Brain microvascular endothelial cell (primary cell): Measurements from ENCODE around the gene VSIG4.

Experiments used
- DNase-seq: peaks from one replicate; pipeline ENCODE4 v3.0.0-alpha.2; 2020
- H3K27ac ChIP-seq: fragments of 250-450 bp; sonication (Bioruptor Pico); 2 replicates; pipeline ENCODE4 v1.5.1; 2020; ENCODE audit warnings: mild to moderate bottlenecking, moderate library complexity
- H3K27me3 ChIP-seq: fragments of 250-450 bp; sonication (Bioruptor Pico); replicated peaks from 2 replicates; pipeline ENCODE4 v1.5.1; 2020; ENCODE audit warnings: mild to moderate bottlenecking
- H3K36me3 ChIP-seq: fragments of 250-450 bp; sonication (Bioruptor Pico); replicated peaks from 2 replicates; pipeline ENCODE4 v1.5.1; 2020; ENCODE audit warnings: mild to moderate bottlenecking
- H3K4me3 ChIP-seq: 2 replicates; pipeline ENCODE4 v1.5.1; 2011; ENCODE audit warnings: low read depth, mild to moderate bottlenecking, control low read depth, low read length, moderate library complexity
- in situ Hi-C: cut with HindIII; loops from 2 replicates; pipeline ENCODE4 v1.10.0; 2017; ENCODE audit warnings: low sequenced_read_pairs, low pct_ligation_motif_present
- TF ChIP-seq, protein P1 (sequence below): IDR thresholded peaks from 2 replicates; pipeline ENCODE4 v1.5.1; 2011; ENCODE audit warnings: low read depth, mild to moderate bottlenecking, moderate library complexity, low read length, control low read depth, inconsistent platforms; ENCODE audit errors: missing control alignments

The VSIG4 gene

DNA sequence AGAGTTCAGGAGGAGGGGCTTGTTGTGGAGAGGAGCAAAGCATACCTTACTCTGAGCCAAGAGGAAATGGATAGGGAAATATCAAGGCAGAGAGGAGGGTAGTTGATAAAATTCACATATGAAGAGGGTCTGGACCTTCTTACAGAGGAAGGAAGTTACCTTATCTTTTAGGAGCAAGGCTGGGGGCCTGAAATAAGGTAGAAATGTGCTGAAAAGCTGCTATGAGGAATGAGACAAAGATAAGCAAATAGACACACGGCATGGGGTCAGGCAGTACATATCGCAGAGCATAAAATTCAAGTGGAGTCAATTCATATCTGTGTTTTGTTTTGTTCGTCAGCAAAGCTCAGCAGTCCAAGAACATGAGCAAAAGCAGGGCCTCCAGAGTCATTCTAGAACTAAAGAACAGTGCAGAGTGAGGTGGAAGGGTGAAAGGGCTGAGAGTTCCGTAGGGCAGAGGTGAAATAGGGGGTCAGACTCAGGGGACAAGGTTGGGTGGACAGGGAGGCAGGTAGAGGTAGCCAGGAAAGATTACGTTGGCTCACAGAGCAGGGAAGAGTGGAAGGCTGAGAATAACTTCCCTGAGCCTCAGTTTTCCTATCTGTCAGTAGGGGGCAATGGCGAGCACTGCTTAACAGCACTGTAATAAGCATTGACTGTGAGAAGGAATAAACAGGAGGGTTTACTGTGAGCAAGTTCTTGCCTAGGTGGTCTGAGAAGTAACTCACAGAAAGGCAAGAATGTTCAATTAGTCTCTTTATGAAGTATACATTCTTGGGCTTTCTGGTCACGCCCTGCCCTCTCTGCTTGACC, 9.2 kb downstream of the VSIG4 start:
- in situ Hi-C loops, result no loop called here
- H3K27ac ChIP-seq, result no peak overlapping the region
- peak; percentile 1 for DNase-seq
- TF ChIP-seq, protein P1, sequence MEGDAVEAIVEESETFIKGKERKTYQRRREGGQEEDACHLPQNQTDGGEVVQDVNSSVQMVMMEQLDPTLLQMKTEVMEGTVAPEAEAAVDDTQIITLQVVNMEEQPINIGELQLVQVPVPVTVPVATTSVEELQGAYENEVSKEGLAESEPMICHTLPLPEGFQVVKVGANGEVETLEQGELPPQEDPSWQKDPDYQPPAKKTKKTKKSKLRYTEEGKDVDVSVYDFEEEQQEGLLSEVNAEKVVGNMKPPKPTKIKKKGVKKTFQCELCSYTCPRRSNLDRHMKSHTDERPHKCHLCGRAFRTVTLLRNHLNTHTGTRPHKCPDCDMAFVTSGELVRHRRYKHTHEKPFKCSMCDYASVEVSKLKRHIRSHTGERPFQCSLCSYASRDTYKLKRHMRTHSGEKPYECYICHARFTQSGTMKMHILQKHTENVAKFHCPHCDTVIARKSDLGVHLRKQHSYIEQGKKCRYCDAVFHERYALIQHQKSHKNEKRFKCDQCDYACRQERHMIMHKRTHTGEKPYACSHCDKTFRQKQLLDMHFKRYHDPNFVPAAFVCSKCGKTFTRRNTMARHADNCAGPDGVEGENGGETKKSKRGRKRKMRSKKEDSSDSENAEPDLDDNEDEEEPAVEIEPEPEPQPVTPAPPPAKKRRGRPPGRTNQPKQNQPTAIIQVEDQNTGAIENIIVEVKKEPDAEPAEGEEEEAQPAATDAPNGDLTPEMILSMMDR, result peak; percentile 52
- no peak overlapping the region for H3K4me3 ChIP-seq
- H3K36me3 ChIP-seq, result no peaks in the 10 kb centered on the region
- no peaks in the 10 kb centered on the region for H3K27me3 ChIP-seq

DNA sequence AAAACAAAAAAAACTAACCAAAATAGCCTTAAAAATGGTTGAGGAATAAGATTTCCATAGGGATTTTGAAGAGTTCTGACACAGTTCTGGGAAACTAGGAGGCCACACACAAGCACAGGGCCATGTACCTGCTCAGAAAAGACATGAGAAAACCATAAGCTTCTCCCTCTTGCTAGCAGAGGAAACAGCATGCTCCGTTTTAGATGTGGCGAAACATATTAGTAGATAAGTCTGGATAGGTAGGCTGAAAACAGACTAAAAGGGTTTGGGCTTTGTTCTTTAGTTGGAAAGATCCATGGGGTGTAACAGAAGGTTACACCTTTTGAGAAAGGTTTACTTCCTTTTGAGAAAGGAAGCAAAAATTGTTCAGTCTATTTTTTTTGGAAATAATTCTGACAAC, 10.9 kb downstream of the VSIG4 start:
- Histone ChIP-seq H3K27ac (no peak overlapping the region), H3K4me3 (no peak overlapping the region), H3K27me3 (no peaks in the 10 kb centered on the region), H3K36me3 (no peaks in the 10 kb centered on the region)
- in situ Hi-C loops, result no loop called here
- TF ChIP-seq, protein P1, result no peak
- DNase-seq, result no peak

DNA sequence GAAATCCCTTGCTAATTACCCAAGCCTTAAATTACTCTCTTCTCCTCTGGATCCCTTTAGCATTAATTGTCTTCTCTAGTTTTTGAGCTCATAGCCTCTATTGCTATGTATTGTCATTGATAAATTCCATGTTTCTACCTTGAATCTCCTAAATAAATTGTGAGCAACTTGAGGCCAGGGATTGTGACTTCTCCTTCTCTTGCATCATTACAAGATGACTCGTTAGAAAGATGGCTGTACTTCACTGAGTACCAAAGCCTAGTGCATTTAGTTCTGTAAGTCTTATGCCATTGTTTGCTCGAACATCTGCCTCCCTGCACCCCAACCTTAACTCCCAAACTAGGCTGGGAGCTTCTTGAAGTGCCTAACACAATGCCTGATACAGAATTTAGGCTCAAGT, 15.3 kb downstream of the VSIG4 start:
- Histone ChIP-seq H3K27ac (no peak overlapping the region), H3K27me3 (no peaks in the 10 kb centered on the region), H3K4me3 (no peak overlapping the region), H3K36me3 (no peaks in the 10 kb centered on the region)
- TF ChIP-seq, protein P1, result no peak
- DNase-seq, result no peak
- in situ Hi-C loops, result no loop called here

DNA sequence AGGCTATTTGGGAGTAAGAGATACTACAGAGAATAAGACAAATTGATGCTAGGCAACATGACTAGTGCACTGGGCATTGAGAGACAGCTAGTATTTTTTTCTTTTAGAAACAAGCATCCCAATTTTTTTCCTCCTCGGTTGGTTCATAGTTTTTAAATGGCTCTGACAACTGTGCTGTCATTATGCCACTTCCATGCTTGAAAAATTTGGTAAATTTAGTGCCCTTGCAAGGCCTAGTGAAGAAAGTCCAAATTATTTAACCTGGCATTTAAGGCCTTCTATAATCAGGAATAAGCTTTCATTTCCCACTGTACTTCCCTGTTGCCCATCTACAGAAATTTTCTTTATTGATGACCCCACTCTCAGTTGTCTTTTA, 15.8 kb downstream of the VSIG4 start:
- no peak for DNase-seq
- Histone ChIP-seq H3K4me3 (no peak overlapping the region), H3K36me3 (no peaks in the 10 kb centered on the region), H3K27ac (no peak overlapping the region), H3K27me3 (no peaks in the 10 kb centered on the region)
- in situ Hi-C loops, result no loop called here
- TF ChIP-seq, protein P1, result no peak

DNA sequence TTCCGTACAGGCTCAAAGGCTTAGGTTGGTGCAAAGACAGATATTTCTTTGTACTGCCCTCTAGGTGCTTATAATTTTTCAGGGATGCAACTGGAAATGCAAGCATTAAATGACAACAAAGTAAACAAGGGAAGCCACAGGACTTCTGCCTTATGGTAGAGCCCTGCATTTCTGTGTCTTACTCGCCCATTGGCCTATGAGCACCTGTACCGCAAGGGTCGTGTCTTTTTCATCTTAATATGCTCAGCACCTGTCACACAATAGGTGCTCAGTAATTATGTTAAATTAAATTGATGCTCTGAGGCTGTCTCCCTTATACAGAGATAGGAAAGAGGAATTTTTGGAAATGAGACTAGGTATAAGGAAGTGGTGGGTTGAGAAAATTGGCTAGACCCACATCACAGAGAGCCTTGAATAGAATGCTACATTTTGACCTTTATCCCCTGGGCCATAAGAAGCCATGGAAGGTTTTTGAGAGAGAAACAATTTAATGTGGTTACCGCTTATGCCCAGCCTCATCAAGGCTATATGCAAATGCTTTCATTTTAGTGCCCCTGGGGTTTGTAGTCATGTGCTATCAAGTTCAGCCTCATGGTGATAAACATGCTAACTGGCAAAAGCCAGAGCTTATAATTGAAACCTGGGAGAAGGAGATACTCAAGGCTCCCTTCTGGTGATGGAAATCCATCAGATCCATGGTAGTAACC, 16.3 kb downstream of the VSIG4 start:
- H3K27me3 ChIP-seq, result no peaks in the 10 kb centered on the region
- no peak overlapping the region for H3K27ac ChIP-seq
- TF ChIP-seq, protein P1, result no peak
- no peak for DNase-seq
- H3K4me3 ChIP-seq, result no peak overlapping the region
- in situ Hi-C loops, result no loop called here
- no peaks in the 10 kb centered on the region for H3K36me3 ChIP-seq
